Endothelial cell of umbilical vein (primary cell): ENCODE results near the gene ZNF75A. TPM values are rescaled to one million over a fixed set of nuclear protein-coding genes. Genes with fewer than 3 reads are reported as not detected.

Experiments used
- BruUV-seq: library from RNA; stranded (reverse); fragments of 400-500 nt; replicated peaks from 2 replicates; lab custom pipeline; 2021; lab: Mats Ljungman, UMichigan
- CTCF ChIA-PET: fragments of 300-600, 350-600 bp; sonication (Branson Sonifier 250); formaldehyde crosslinking; loops from one replicate; lab custom pipeline; 2021; ENCODE audit warnings: antibody characterized with exemption, inconsistent platforms; lab: Charles Lee
- POLR2A ChIA-PET: fragments of 300-600, 350-600 bp; sonication (Branson Sonifier 250); formaldehyde crosslinking; loops from one replicate; lab custom pipeline; 2021; ENCODE audit warnings: antibody characterized with exemption, inconsistent platforms; lab: Charles Lee
- DNase-seq: peaks from one replicate; pipeline ENCODE4 v3.0.0-alpha.2; 2011; ENCODE audit warnings: low read depth, low spot score
- FAIRE-seq: peaks from 2 replicates; lab custom pipeline; 2011; peaks lifted over from hg19 to GRCh38; lab: Jason Lieb, UNC
- H2AFZ ChIP-seq: 2 replicates; pipeline ENCODE4 v1.6.0; 2012; ENCODE audit warnings: low read depth, low read length, control low read depth, inconsistent platforms
- H3K27ac ChIP-seq: 2 replicates; pipeline ENCODE4 v1.5.1; 2011; ENCODE audit warnings: low read depth, mild to moderate bottlenecking, control low read depth, low read length, moderate library complexity; ENCODE audit not compliant: insufficient read depth
- H3K27me3 ChIP-seq, 2 experiments: 2 replicates each; pipeline versions ENCODE4 v1.6.0 to v1.6.1; 2011; ENCODE audit warnings: low read length in 2 of 2, mixed read lengths in 1 of 2; ENCODE audit not compliant: control insufficient read depth in 2 of 2, insufficient read depth in 2 of 2
- H3K36me3 ChIP-seq, 2 experiments: 2 replicates in 1 of 2; 3 replicates in 1 of 2; pipeline ENCODE4 v1.5.1; 2011; ENCODE audit warnings: low read length in 2 of 2, mild to moderate bottlenecking in 1 of 2, moderate library complexity in 1 of 2; ENCODE audit not compliant: control insufficient read depth in 2 of 2, insufficient read depth in 2 of 2; ENCODE audit errors: extremely low read depth in 1 of 2
- H3K4me1 ChIP-seq: 3 replicates; pipeline ENCODE4 v1.5.1; 2011; ENCODE audit warnings: mild to moderate bottlenecking, low read length; ENCODE audit not compliant: control insufficient read depth, insufficient read depth; ENCODE audit errors: extremely low read depth
- H3K4me2 ChIP-seq: 2 replicates; pipeline ENCODE4 v1.6.1; 2011; ENCODE audit warnings: low read length, control low read depth, mixed read lengths; ENCODE audit not compliant: insufficient read depth
- H3K4me3 ChIP-seq, 3 experiments: fragments of 200-600 bp in 1 of 3; sonication (generic), shearing (Covaris generic) in 1 of 3; replicated peaks in 1 of 3; 2 replicates each; pipeline ENCODE4 v1.5.1; 2011 to 2016; ENCODE audit warnings: control low read depth in 3 of 3, low read length in 3 of 3, mild to moderate bottlenecking in 2 of 3, inconsistent platforms in 1 of 3, low read depth in 1 of 3, moderate library complexity in 1 of 3; ENCODE audit not compliant: insufficient read depth in 1 of 3
- H3K79me2 ChIP-seq: 2 replicates; pipeline ENCODE4 v1.6.0; 2012; ENCODE audit warnings: low read length, inconsistent platforms; ENCODE audit not compliant: control insufficient read depth, insufficient read depth
- H3K9ac ChIP-seq: replicated peaks from 2 replicates; pipeline ENCODE3; 2011; ENCODE audit warnings: low read length, control low read depth; ENCODE audit not compliant: insufficient read depth; ENCODE audit errors: extremely low read depth
- H3K9me1 ChIP-seq: replicated peaks from 3 replicates; pipeline ENCODE4 v1.6.0; 2011; ENCODE audit warnings: mild to moderate bottlenecking, low read length; ENCODE audit not compliant: control insufficient read depth, insufficient read depth; ENCODE audit errors: extremely low read depth
- H3K9me3 ChIP-seq: replicated peaks from 2 replicates; pipeline ENCODE4 v1.5.1; 2012; ENCODE audit warnings: low read length, inconsistent platforms; ENCODE audit not compliant: control insufficient read depth, insufficient read depth
- H4K20me1 ChIP-seq: replicated peaks from 2 replicates; pipeline ENCODE3; 2011; ENCODE audit warnings: mild to moderate bottlenecking, low read length; ENCODE audit not compliant: control insufficient read depth, insufficient read depth; ENCODE audit errors: extremely low read depth
- CTCF ChIP-seq, 2 donors: IDR thresholded peaks; 1 replicate in 1 of 2; 2 replicates in 1 of 2; pipeline ENCODE4 v1.5.1; 2011; ENCODE audit warnings: low read length in 2 of 2, mild to moderate bottlenecking in 2 of 2, moderate library complexity in 2 of 2, control low read depth in 1 of 2, inconsistent platforms in 1 of 2, low read depth in 1 of 2; ENCODE audit not compliant: insufficient read depth in 1 of 2; ENCODE audit errors: extremely low read depth in 1 of 2
- EZH2 ChIP-seq: IDR thresholded peaks from 2 replicates; pipeline ENCODE4 v1.6.1; 2012; ENCODE audit warnings: borderline replicate concordance, low read depth, mild to moderate bottlenecking, moderate library complexity, low read length, inconsistent platforms; ENCODE audit not compliant: severe bottlenecking
- FOS ChIP-seq: IDR thresholded peaks from 2 replicates; pipeline ENCODE4 v1.6.1; 2011; ENCODE audit warnings: mild to moderate bottlenecking, low read length, moderate library complexity, borderline replicate concordance; ENCODE audit not compliant: insufficient read depth
- GATA2 ChIP-seq: IDR thresholded peaks from 2 replicates; pipeline ENCODE4 v1.7.0; 2011; ENCODE audit warnings: low read depth, mild to moderate bottlenecking, moderate library complexity, mixed read lengths, low read length; ENCODE audit not compliant: insufficient read length, insufficient read depth
- JUN ChIP-seq: IDR thresholded peaks from 2 replicates; pipeline ENCODE4 v1.6.1; 2011; ENCODE audit warnings: borderline replicate concordance, low read depth; ENCODE audit not compliant: insufficient read length, insufficient read depth
- MAX ChIP-seq: IDR thresholded peaks from 2 replicates; pipeline ENCODE4 v1.6.1; 2011; ENCODE audit not compliant: insufficient read depth, insufficient read length
- MYC ChIP-seq: IDR thresholded peaks from one replicate; pipeline ENCODE4 v1.6.1; 2011; ENCODE audit warnings: mild to moderate bottlenecking, low read depth, low read length
- POLR2A ChIP-seq: IDR thresholded peaks from 2 replicates; pipeline ENCODE4 v1.6.1; 2012; ENCODE audit warnings: low read depth, mild to moderate bottlenecking, control low read depth, low read length
- POLR2AphosphoS5 ChIP-seq: IDR thresholded peaks from 2 replicates; pipeline ENCODE4 v1.6.1; 2012; ENCODE audit warnings: low read depth, mild to moderate bottlenecking, control low read depth, low read length, moderate library complexity; ENCODE audit not compliant: insufficient read depth
- dilution Hi-C: fragments of 300-500 bp; cut with MboI; formaldehyde crosslinking; loops from one replicate; pipeline ENCODE4 v1.15.0; 2019; ENCODE audit warnings: low sequenced_read_pairs; ENCODE audit not compliant: extremely low pct_ligation_motif_present
- intact Hi-C: fragments of 100-400 bp; cut with micrococcal nuclease; formaldehyde crosslinking; loops from one replicate; pipeline ENCODE4 v1.10.0; 2022
- polyA plus RNA-seq, 4 experiments: library from polyadenylated mRNA; depleted of rRNA in 3 of 4; stranded (reverse) in 3 of 4; unstranded in 1 of 4; fragments of >200 nt; gene quantifications; 2 replicates each; pipeline versions ENCODE4 v1.2.1 to v1.2.3, GENCODE V29; 2011 to 2012; ENCODE audit warnings: missing spikeins in 1 of 4
- total RNA-seq: library from RNA; stranded (reverse); gene quantifications from 2 replicates; pipeline ENCODE4 v1.2.3, GENCODE V29; 2021

The ZNF75A gene
- total and polyA plus RNA-seq, 2 donors (not counting 3 experiments of a cell fraction or from before 2014, with no cell fraction given): 8.3 to 28.4 TPM

GRCh38 chr16:3328104-3328503 lies 22.8 kb downstream of the ZNF75A start:
- Histone ChIP-seq H3K9me3 (no peaks in the 10 kb centered on the region), H4K20me1 (no peaks in the 10 kb centered on the region), H3K27ac (no peak overlapping the region), H2AFZ (no peak overlapping the region), H3K9ac (no peak overlapping the region), H3K9me1 (no peaks in the 10 kb centered on the region), H3K4me2 (no peak overlapping the region), H3K4me3 (no peak overlapping the region), H3K36me3 (no peaks in the 10 kb centered on the region), H3K27me3 (peaks cover 0 to 7% of the 10 kb centered on the region in 2 experiments), H3K4me1 (no peaks in the 10 kb centered on the region), H3K79me2 (no peaks in the 10 kb centered on the region)
- FAIRE-seq (no peak), DNase-seq (no peak)
- dilution Hi-C loops (no loop called here), intact Hi-C loops (no loop called here)
- TF ChIP-seq GATA2: no peak
- TF ChIP-seq FOS: no peak
- TF ChIP-seq MAX: no peak
- no peak for TF ChIP-seq MYC
- no peak for TF ChIP-seq EZH2
- no peak for TF ChIP-seq CTCF (IDR thresholded peaks at IDR 0.05; ENCODE audit: extremely low read depth in 1 of 2, insufficient read depth in 1 of 2, low read depth in 1 of 2, low read length in 2 of 2)
- TF ChIP-seq POLR2AphosphoS5: no peak
- no peak for TF ChIP-seq JUN
- no peak for TF ChIP-seq POLR2A
- POLR2A ChIA-PET: no interaction called here
- no TSS peak for BruUV-seq
- CTCF ChIA-PET: no interaction called here
